ENCODE results near the gene DDX31.

DDX31 gene

GRCh38 chr9:132656299-132656698 is 13.5 kb downstream of the DDX31 start:
- TF ChIP-seq GATA2 (IDR thresholded peaks at IDR 0.05; ENCODE audit: low read depth, low read length) (no peak), GATA3 (IDR thresholded peaks at IDR 0.05; ENCODE audit: low read depth, low read length) (no peak)

GRCh38 chr9:132651259-132651658 is 18.5 kb downstream of the DDX31 start:
- TF ChIP-seq GATA2 (IDR thresholded peaks at IDR 0.05; ENCODE audit: low read depth, low read length) (no peak), GATA3 (IDR thresholded peaks at IDR 0.05; ENCODE audit: low read depth, low read length) (no peak)

GRCh38 chr9:132648685-132649084 is 21.1 kb downstream of the DDX31 start:
- TF ChIP-seq GATA3 (IDR thresholded peaks at IDR 0.05; ENCODE audit: low read depth, low read length) = no peak
- no peak for TF ChIP-seq GATA2 (IDR thresholded peaks at IDR 0.05; ENCODE audit: low read depth, low read length)

GRCh38 chr9:132648283-132648682 is 21.5 kb downstream of the DDX31 start:
- TF ChIP-seq GATA2 (IDR thresholded peaks at IDR 0.05; ENCODE audit: low read depth, low read length) (no peak), GATA3 (IDR thresholded peaks at IDR 0.05; ENCODE audit: low read depth, low read length) (no peak)

- TF ChIP-seq GATA3 (IDR thresholded peaks at IDR 0.05; ENCODE audit: low read depth, low read length) (no peak), GATA2 (IDR thresholded peaks at IDR 0.05; ENCODE audit: low read depth, low read length) (no peak)
Measured at GRCh38 chr9:132647806-132648205, 22.0 kb downstream of the DDX31 start.

- TF ChIP-seq GATA2 (IDR thresholded peaks at IDR 0.05; ENCODE audit: low read depth, low read length) = no peak
- TF ChIP-seq GATA3 (IDR thresholded peaks at IDR 0.05; ENCODE audit: low read depth, low read length) = no peak
Measured at GRCh38 chr9:132647355-132647754, 22.4 kb downstream of the DDX31 start.

GRCh38 chr9:132646726-132647125 is 23.1 kb downstream of the DDX31 start:
- TF ChIP-seq GATA3 (IDR thresholded peaks at IDR 0.05; ENCODE audit: low read depth, low read length) (no peak), GATA2 (IDR thresholded peaks at IDR 0.05; ENCODE audit: low read depth, low read length) (no peak)

- no peak for TF ChIP-seq GATA3 (IDR thresholded peaks at IDR 0.05; ENCODE audit: low read depth, low read length)
- TF ChIP-seq GATA2 (IDR thresholded peaks at IDR 0.05; ENCODE audit: low read depth, low read length) = no peak
Measured at GRCh38 chr9:132645711-132646110, 24.1 kb downstream of the DDX31 start.

GRCh38 chr9:132645306-132645705 is 24.5 kb downstream of the DDX31 start:
- TF ChIP-seq GATA2 (IDR thresholded peaks at IDR 0.05; ENCODE audit: low read depth, low read length) = no peak
- TF ChIP-seq GATA3 (IDR thresholded peaks at IDR 0.05; ENCODE audit: low read depth, low read length) = no peak

- no peak for TF ChIP-seq GATA2 (IDR thresholded peaks at IDR 0.05; ENCODE audit: low read depth, low read length)
- TF ChIP-seq GATA3 (IDR thresholded peaks at IDR 0.05; ENCODE audit: low read depth, low read length) = no peak
Measured at GRCh38 chr9:132644251-132644650, 25.5 kb downstream of the DDX31 start.

- TF ChIP-seq GATA2 (IDR thresholded peaks at IDR 0.05; ENCODE audit: low read depth, low read length) (no peak), GATA3 (IDR thresholded peaks at IDR 0.05; ENCODE audit: low read depth, low read length) (no peak)
Measured at GRCh38 chr9:132641216-132641615, 28.6 kb downstream of the DDX31 start.

- TF ChIP-seq GATA3 (IDR thresholded peaks at IDR 0.05; ENCODE audit: low read depth, low read length) = no peak
- no peak for TF ChIP-seq GATA2 (IDR thresholded peaks at IDR 0.05; ENCODE audit: low read depth, low read length)
Measured at GRCh38 chr9:132639322-132639721, 30.5 kb downstream of the DDX31 start.

GRCh38 chr9:132638240-132638639 is 31.5 kb downstream of the DDX31 start:
- no peak for TF ChIP-seq GATA3 (IDR thresholded peaks at IDR 0.05; ENCODE audit: low read depth, low read length)
- TF ChIP-seq GATA2 (IDR thresholded peaks at IDR 0.05; ENCODE audit: low read depth, low read length) = no peak

- TF ChIP-seq GATA3 (IDR thresholded peaks at IDR 0.05; ENCODE audit: low read depth, low read length) = no peak
- TF ChIP-seq GATA2 (IDR thresholded peaks at IDR 0.05; ENCODE audit: low read depth, low read length) = no peak
Measured at GRCh38 chr9:132637801-132638200, 32.0 kb downstream of the DDX31 start.

- TF ChIP-seq GATA2 (IDR thresholded peaks at IDR 0.05; ENCODE audit: low read depth, low read length) (no peak), GATA3 (IDR thresholded peaks at IDR 0.05; ENCODE audit: low read depth, low read length) (no peak)
Measured at GRCh38 chr9:132637351-132637750, 32.4 kb downstream of the DDX31 start.

- TF ChIP-seq GATA3 (IDR thresholded peaks at IDR 0.05; ENCODE audit: low read depth, low read length) (no peak), GATA2 (IDR thresholded peaks at IDR 0.05; ENCODE audit: low read depth, low read length) (no peak)
Measured at GRCh38 chr9:132634327-132634726, 35.5 kb downstream of the DDX31 start.
